H9 (cell line): Measurements from ENCODE around the gene CNPPD1. TPM values are rescaled to one million over a fixed set of nuclear protein-coding genes. Genes with fewer than 3 reads are reported as not detected.

Experiments used
- DNase-seq: peaks from one replicate; pipeline ENCODE4 v3.0.0-alpha.2; 2017
- H2AFZ ChIP-seq: one replicate; pipeline ENCODE4 v1.6.1; 2013; ENCODE audit warnings: mild to moderate bottlenecking, low read length, control low read depth, moderate library complexity
- H2AK5ac ChIP-seq: 2 replicates; pipeline ENCODE4 v1.6.1; 2013; ENCODE audit warnings: low read length, control low read depth, mixed read lengths; ENCODE audit not compliant: insufficient read length
- H2BK120ac ChIP-seq: one replicate; pipeline ENCODE4 v1.6.1; 2013; ENCODE audit warnings: low read depth, mild to moderate bottlenecking, low read length, control low read depth, inconsistent platforms; ENCODE audit not compliant: poor library complexity, severe bottlenecking
- H2BK12ac ChIP-seq: 2 replicates; pipeline ENCODE4 v1.6.1; 2013; ENCODE audit warnings: low read length, control low read depth, mixed read lengths, low read depth; ENCODE audit not compliant: insufficient read length
- H2BK15ac ChIP-seq: 2 replicates; pipeline ENCODE4 v1.6.1; 2013; ENCODE audit warnings: low read depth, low read length, control low read depth
- H2BK20ac ChIP-seq: one replicate; pipeline ENCODE4 v1.6.1; 2013; ENCODE audit warnings: low read depth, mild to moderate bottlenecking, low read length, control low read depth, inconsistent platforms; ENCODE audit not compliant: poor library complexity, severe bottlenecking
- H2BK5ac ChIP-seq: 2 replicates; pipeline ENCODE4 v1.6.1; 2013; ENCODE audit warnings: low read length, control low read depth, mixed read lengths; ENCODE audit not compliant: insufficient read length
- H3K14ac ChIP-seq: 2 replicates; pipeline ENCODE4 v1.6.1; 2013; ENCODE audit warnings: low read length, control low read depth; ENCODE audit not compliant: insufficient read depth
- H3K18ac ChIP-seq: 2 replicates; pipeline ENCODE4 v1.6.1; 2013; ENCODE audit warnings: low read depth, mild to moderate bottlenecking, mixed read lengths, low read length, control low read depth; ENCODE audit not compliant: insufficient read length
- H3K23ac ChIP-seq: 2 replicates; pipeline ENCODE4 v1.6.1; 2013; ENCODE audit warnings: low read length, control low read depth, mixed read lengths, low read depth; ENCODE audit not compliant: insufficient read length
- H3K23me2 ChIP-seq: 2 replicates; pipeline ENCODE4 v1.6.1; 2013; ENCODE audit warnings: low read depth, mild to moderate bottlenecking, mixed read lengths, low read length, control low read depth; ENCODE audit not compliant: insufficient read length, poor library complexity, severe bottlenecking
- H3K27ac ChIP-seq: 2 replicates; pipeline ENCODE4 v1.5.1; 2013; ENCODE audit warnings: low read length, control low read depth, mixed read lengths, low read depth; ENCODE audit not compliant: insufficient read length
- H3K27me3 ChIP-seq: 2 replicates; pipeline ENCODE4 v1.6.1; 2013; ENCODE audit warnings: low read length, control low read depth, inconsistent platforms; ENCODE audit not compliant: insufficient read depth
- H3K4ac ChIP-seq: 2 replicates; pipeline ENCODE4 v1.6.1; 2013; ENCODE audit warnings: low read depth, mild to moderate bottlenecking, control low read depth, inconsistent platforms, low read length, moderate library complexity
- H3K4me1 ChIP-seq: 2 replicates; pipeline ENCODE4 v1.6.1; 2013; ENCODE audit warnings: low read length, control low read depth, inconsistent platforms; ENCODE audit not compliant: insufficient read depth
- H3K4me2 ChIP-seq: 2 replicates; pipeline ENCODE4 v1.6.1; 2013; ENCODE audit warnings: low read length, control low read depth, mixed read lengths; ENCODE audit not compliant: insufficient read length, insufficient read depth
- H3K56ac ChIP-seq: 2 replicates; pipeline ENCODE4 v1.6.1; 2013; ENCODE audit warnings: low read depth, mild to moderate bottlenecking, mixed read lengths, low read length, control low read depth; ENCODE audit not compliant: insufficient read length
- H3K79me1 ChIP-seq: 2 replicates; pipeline ENCODE4 v1.6.1; 2013; ENCODE audit warnings: low read depth, mild to moderate bottlenecking, moderate library complexity, low read length, control low read depth, inconsistent platforms; ENCODE audit not compliant: insufficient read depth, poor library complexity, severe bottlenecking
- H3K79me2 ChIP-seq: 2 replicates; pipeline ENCODE4 v1.6.1; 2013; ENCODE audit warnings: low read length, control low read depth, inconsistent platforms; ENCODE audit not compliant: insufficient read depth
- H3K9ac ChIP-seq: 2 replicates; pipeline ENCODE4 v1.6.1; 2013; ENCODE audit warnings: low read length, control low read depth, mixed read lengths; ENCODE audit not compliant: insufficient read length; ENCODE audit errors: extremely low read depth
- H3K9me3 ChIP-seq: one replicate; pipeline ENCODE4 v1.6.1; 2013; ENCODE audit warnings: low read depth, low read length, inconsistent platforms; ENCODE audit not compliant: control insufficient read depth
- H3T11ph ChIP-seq: one replicate; pipeline ENCODE4 v1.6.1; 2013; ENCODE audit warnings: mild to moderate bottlenecking, low read length, control low read depth, inconsistent platforms
- H4K20me1 ChIP-seq: one replicate; pipeline ENCODE4 v1.6.1; 2013; ENCODE audit not compliant: control insufficient read depth, insufficient read length, insufficient read depth
- H4K5ac ChIP-seq: 2 replicates; pipeline ENCODE4 v1.6.1; 2013; ENCODE audit warnings: low read depth, mild to moderate bottlenecking, mixed read lengths, low read length, control low read depth; ENCODE audit not compliant: insufficient read length
- H4K8ac ChIP-seq: replicated peaks from 2 replicates; pipeline ENCODE4 v1.6.1; 2013; ENCODE audit warnings: low read length, control low read depth, mixed read lengths, low read depth; ENCODE audit not compliant: insufficient read length
- H4K91ac ChIP-seq: 2 replicates; pipeline ENCODE4 v1.6.1; 2013; ENCODE audit warnings: low read depth, mild to moderate bottlenecking, moderate library complexity, mixed read lengths, low read length, control low read depth; ENCODE audit not compliant: insufficient read length
- H3K27ac Mint-ChIP-seq, 3 experiments: 2 replicates in 2 of 3; 3 replicates in 1 of 3; pipeline ENCODE4 v1.8.0; 2020 to 2021; ENCODE audit warnings: mixed read lengths in 3 of 3, mild to moderate bottlenecking in 1 of 3, moderate library complexity in 1 of 3
- H3K27me3 Mint-ChIP-seq: 2 replicates; pipeline ENCODE4 v1.8.0; 2021; ENCODE audit warnings: low read depth, mild to moderate bottlenecking, moderate library complexity, mixed read lengths
- H3K36me3 Mint-ChIP-seq, 3 experiments: 2 replicates in 2 of 3; 3 replicates in 1 of 3; pipeline ENCODE4 v1.8.0; 2020 to 2021; ENCODE audit warnings: low read depth in 3 of 3, mixed read lengths in 3 of 3; ENCODE audit not compliant: insufficient read depth in 1 of 3
- H3K4me1 Mint-ChIP-seq, 2 experiments: 2 replicates each; pipeline ENCODE4 v1.8.0; 2020; ENCODE audit warnings: mixed read lengths in 2 of 2
- H3K4me3 Mint-ChIP-seq, 2 experiments: 2 replicates in 1 of 2; 3 replicates in 1 of 2; pipeline ENCODE4 v1.8.0; 2020 to 2021; ENCODE audit warnings: mild to moderate bottlenecking in 2 of 2, mixed read lengths in 2 of 2, moderate library complexity in 1 of 2
- H3K9me3 Mint-ChIP-seq, 2 experiments: 2 replicates in 1 of 2; 3 replicates in 1 of 2; pipeline ENCODE4 v1.8.0; 2020; ENCODE audit warnings: mild to moderate bottlenecking in 2 of 2, mixed read lengths in 2 of 2, moderate library complexity in 1 of 2
- WGBS: extraction: QIAGEN DNeasy Blood & Tissue Kit; methylation state at CpG from one replicate; pipeline ENCODE4 v1.1.7; 2013; ENCODE audit warnings: missing lambda C conversion rate, low lambda C conversion rate, mixed read lengths; ENCODE audit not compliant: insufficient read length; ENCODE audit errors: extremely low coverage; 5-methylcytosine and 5-hydroxymethylcytosine counted together
- total RNA-seq: library from RNA; stranded (reverse); gene quantifications from 2 replicates; pipeline ENCODE4 v1.2.1, GENCODE V29; 2021
- TF ChIP-seq, protein P1 (sequence below): fragments of 200-600 bp; sonication (generic); conservative IDR thresholded peaks from 3 replicates; pipeline ENCODE4 v1.8.0; 2021; ENCODE audit warnings: antibody characterized with exemption, mild to moderate bottlenecking

CNPPD1 gene
- total RNA-seq, 1 experiment from 2014 or later = 33.0 TPM

GRCh38 chr2:219124381-219125110 lies 52.2 kb downstream of the CNPPD1 start:
- Histone ChIP-seq H4K5ac (no peak overlapping the region), H2BK20ac (no peak overlapping the region), H2BK12ac (no peak overlapping the region), H3K27ac (no peak overlapping the region), H2BK5ac (no peak overlapping the region), H3K79me2 (no peaks in the 10 kb centered on the region), H3K9me3 (no peaks in the 10 kb centered on the region), H3K4me2 (no peak overlapping the region), H3K79me1 (no peaks in the 10 kb centered on the region), H3K18ac (peak overlapping the region; percentile 62), H2BK120ac (no peak overlapping the region), H3T11ph (no peak overlapping the region), H4K91ac (no peak overlapping the region), H3K23me2 (no peaks in the 10 kb centered on the region), H3K27me3 (no peaks in the 10 kb centered on the region), H3K4ac (no peak overlapping the region), H4K8ac (no peak overlapping the region), H2BK15ac (no peak overlapping the region), H3K23ac (no peak overlapping the region), H4K20me1 (no peaks in the 10 kb centered on the region), H3K4me1 (0 out of 2 replicates have a peak, but pooled peaks cover 4% of the 10 kb centered on the region), H3K9ac (no peak overlapping the region), H3K14ac (0 out of 2 replicates have a peak overlapping the region, but pooled peaks have one; percentile 12), H2AFZ (no peak overlapping the region), H2AK5ac (no peak overlapping the region), H3K56ac (no peak overlapping the region)
- WGBS = no CpG with 5 or more reads among the region's 4 CpGs
- Mint-ChIP-seq H3K36me3 (no peaks in the 10 kb centered on the region), H3K9me3 (no peaks in the 10 kb centered on the region), H3K4me1 (peaks cover 4 to 7% of the 10 kb centered on the region in 2 experiments; a peak in 2 of 4 replicates), H3K27me3 (no peaks in the 10 kb centered on the region), H3K4me3 (no peak overlapping the region), H3K27ac (0 out of 7 replicates have a peak overlapping the region, but pooled peaks of 1 of the 3 experiments have one; percentile 11)
- DNase-seq = no peak
- TF ChIP-seq, protein P1, sequence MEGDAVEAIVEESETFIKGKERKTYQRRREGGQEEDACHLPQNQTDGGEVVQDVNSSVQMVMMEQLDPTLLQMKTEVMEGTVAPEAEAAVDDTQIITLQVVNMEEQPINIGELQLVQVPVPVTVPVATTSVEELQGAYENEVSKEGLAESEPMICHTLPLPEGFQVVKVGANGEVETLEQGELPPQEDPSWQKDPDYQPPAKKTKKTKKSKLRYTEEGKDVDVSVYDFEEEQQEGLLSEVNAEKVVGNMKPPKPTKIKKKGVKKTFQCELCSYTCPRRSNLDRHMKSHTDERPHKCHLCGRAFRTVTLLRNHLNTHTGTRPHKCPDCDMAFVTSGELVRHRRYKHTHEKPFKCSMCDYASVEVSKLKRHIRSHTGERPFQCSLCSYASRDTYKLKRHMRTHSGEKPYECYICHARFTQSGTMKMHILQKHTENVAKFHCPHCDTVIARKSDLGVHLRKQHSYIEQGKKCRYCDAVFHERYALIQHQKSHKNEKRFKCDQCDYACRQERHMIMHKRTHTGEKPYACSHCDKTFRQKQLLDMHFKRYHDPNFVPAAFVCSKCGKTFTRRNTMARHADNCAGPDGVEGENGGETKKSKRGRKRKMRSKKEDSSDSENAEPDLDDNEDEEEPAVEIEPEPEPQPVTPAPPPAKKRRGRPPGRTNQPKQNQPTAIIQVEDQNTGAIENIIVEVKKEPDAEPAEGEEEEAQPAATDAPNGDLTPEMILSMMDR = no peak
